Right ventricle myocardium inferior (tissue), 1 donor: ENCODE results near the gene TMSB4X. TPM values are rescaled to one million over a fixed set of nuclear protein-coding genes. Genes with fewer than 3 reads are reported as not detected.
"Not testable (repeated sequence)": the region's sequence is repeated elsewhere in the genome, so short reads cannot be mapped to it uniquely, and the experiment has no call there.

Source experiments
- ATAC-seq: fragments of 200-7000 bp; cut with Tn5 transposase; one replicate; pipeline ENCODE4 v1.9.1; 2020; ENCODE audit warnings: mild to moderate bottlenecking, moderate library complexity
- DNase-seq: peaks from one replicate; pipeline ENCODE4 v3.0.0; 2021; ENCODE audit errors: missing footprints
- intact Hi-C: fragments of 100-400 bp; cut with DNase I; formaldehyde crosslinking; loops from one replicate; pipeline ENCODE4 v1.11.0; 2022
- total RNA-seq: library from RNA; stranded (reverse); fragmentation: NEBNext Ultra II Directional; extraction: Animal tissue kit (Norgen Biotek cat#: 25700); gene quantifications from one replicate; pipeline ENCODE4 v1.2.1, GENCODE V29; 2021
- donor health status: DM: no; HTN: yes; CAD: no; lungs with severe emphysema.

The TMSB4X gene
- total RNA-seq, 1 donor from 2014 or later: 1,134 TPM

DNA sequence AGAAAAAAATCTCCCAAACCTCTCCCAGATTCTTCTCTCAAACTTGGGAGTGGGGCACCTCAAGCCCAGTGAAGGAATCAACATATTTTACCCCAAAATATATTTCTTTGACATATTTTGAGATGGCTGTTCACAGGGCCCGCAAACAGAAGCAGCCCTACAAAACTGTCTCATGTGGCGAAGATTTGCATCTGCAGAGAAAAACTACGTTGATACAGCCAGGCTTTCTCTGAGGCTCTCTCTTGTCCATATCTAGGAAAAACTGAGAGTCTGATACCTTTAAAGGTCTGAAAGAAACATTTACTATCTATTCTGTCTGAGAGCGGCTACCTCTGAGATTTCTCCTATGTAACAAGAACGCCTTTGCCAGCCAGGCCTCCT is 23.3 kb upstream of the TMSB4X start:
- ATAC-seq (no peak), DNase-seq (no peak)
- intact Hi-C loops: no loop called here

DNA sequence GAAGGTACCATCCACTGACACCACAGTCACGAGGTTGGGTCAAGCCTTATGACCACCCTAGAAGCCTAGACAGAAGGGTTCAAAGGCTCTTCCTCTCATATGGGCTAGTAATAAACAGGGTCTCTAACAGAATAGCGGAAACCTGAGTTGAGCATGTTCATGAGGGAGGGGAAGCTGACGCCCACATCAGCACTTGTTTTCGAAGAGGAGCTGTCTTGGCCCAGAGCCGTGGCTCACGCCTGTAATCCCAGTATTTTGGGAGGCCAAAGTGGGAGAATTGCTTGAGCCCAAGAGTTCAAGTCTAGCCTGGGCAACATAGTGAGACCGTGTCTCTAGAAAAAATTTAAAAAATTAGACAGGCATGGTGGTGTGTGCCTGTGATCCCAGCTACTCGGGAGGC is 21.5 kb upstream of the TMSB4X start:
- ATAC-seq: no peak
- intact Hi-C loops: no loop called here

DNA sequence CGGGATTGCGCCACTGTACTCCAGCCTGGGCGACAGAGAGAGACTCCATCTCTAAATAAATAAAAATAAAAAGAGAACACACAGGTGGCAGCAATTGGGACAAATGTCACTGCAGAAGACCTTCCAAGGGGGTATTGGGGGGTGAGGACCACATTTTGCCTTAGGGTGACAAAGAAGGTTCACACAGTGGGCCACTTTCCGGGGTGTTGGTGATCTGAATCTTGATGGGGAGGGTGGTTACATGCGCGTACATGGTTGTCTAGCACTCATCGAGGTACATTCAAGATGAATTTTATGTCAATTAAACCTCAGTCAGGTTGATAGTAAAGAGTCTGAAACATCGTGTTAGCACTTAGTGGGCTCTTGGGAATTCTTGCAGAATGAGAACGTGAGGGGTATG is 20.5 kb upstream of the TMSB4X start:
- ATAC-seq: no peak
- intact Hi-C loops: no loop called here
- no peak for DNase-seq

More for the DNA sequence above, 21.5 kb upstream of the TMSB4X start:
- DNase-seq: no peak

DNA sequence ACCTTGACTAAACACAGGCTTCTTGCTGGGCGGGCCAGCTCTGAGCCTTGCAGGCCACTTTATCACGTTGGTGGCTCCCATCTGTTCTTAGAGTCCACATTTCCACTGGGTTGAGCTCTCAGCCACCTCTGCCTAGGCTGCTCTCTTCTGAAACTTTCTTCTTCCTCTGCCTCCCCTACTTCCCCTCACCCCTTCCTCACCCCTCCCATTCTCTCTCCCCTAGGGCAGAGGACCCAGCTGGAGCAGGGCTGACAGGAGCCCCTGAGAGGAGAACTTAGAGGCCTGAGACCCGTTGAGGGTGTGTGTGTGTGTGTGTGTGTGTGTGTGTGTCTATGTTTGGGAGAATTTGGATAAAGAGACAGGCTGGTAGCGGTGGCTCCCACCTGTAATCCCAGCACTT is 19.9 kb upstream of the TMSB4X start:
- intact Hi-C loops: no loop called here
- no peak for ATAC-seq
- DNase-seq: no peak

DNA sequence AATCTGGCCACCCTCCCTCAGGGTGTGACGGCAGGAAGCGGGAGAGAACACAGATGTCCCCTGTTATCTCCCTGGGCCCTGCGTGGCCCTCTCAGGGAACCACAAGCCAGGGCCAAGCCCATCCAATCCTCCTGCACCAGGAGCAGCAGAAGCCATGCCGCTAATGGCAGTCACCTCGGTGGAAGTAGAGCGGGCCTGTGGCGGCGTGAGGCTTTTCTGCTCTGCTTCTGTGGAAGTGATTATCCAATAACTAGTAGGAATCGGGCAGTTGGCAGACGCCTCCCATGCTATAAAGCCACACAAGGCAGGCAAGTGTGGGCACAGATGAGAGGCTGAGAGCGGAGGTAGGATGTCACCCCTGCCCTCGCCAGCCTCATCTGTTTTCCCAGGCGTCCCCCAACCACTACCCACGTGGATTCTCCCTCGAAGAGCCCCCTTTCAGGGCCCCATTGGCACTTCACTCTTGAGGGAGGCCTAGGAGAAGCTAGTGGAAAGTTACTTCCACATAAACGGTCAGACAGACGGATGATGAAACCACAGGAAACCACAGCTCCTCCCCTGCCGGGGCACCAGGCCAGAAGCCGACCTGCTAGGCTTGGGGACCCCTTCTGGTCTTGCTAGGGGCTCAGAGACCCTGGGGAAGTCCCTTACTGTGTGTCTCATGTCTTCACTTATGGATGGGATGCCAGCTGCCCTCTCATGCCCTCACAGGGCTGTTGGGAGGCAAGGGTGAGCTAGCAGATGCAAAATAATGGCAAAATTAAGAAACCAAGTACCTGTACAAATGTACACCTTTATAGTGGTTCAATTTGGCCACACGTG is 18.8 kb upstream of the TMSB4X start:
- intact Hi-C loops: no loop called here
- ATAC-seq (peak; percentile 72), DNase-seq (peak; percentile 74)

DNA sequence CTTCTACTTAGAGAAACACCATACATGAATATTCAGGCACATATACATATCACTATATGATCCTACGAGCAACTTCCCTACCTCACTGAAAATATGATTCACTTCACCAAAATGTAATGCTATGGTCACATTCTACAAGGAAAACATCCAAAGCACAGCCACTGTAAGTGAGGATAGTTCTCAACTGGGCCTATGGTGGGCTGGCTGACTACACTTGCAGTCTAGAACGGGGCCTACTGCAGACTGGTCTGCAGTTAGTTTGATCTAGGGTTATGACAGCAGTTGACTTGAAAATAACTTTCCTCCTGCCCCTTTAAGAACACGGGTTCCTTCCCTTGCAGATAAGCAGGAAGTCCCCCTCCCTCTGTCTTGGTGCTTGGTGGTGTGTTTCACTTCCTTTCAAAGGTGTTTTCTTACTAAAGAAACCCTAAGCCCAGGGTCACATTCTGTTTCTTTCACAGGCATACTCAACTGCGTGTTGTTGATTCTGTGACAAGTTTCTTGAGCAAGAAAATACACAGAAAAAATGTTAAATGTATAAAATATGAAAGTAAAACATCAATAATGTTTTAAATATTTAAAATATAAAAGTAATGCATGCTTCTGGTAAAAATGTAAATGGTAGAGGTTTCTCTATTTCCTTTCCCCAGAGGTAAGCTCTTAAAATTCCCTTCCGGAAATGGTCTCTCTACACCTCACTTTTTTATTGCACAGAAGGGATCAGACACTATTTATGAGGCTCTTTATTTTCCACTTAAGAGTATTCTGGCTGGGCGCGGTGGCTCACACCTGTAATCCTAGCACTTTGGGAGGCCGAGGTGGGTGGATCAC is 18.0 kb upstream of the TMSB4X start:
- ATAC-seq: peak; percentile 37
- intact Hi-C loops: no loop called here
- DNase-seq: no peak

DNA sequence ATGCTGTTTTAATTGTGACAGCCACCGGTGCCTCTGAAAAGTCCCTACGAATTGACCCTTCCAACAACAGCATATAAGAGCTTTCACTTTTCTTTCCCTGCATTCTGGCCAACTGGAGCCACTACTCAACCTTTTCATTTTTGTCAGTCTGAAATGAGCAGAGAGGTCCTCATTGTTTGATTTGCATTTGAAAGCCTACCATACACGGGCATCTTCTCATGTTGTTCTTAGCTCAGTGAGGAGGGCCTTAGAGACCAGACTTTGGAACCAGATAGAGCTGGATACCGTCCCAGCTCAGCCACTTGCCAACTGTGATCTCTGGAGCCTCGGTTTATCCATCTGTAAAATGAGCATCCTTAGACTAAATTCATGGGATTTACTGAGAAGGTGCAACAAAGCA is 16.9 kb upstream of the TMSB4X start:
- DNase-seq (no peak), ATAC-seq (no peak)
- intact Hi-C loops: no loop called here

DNA sequence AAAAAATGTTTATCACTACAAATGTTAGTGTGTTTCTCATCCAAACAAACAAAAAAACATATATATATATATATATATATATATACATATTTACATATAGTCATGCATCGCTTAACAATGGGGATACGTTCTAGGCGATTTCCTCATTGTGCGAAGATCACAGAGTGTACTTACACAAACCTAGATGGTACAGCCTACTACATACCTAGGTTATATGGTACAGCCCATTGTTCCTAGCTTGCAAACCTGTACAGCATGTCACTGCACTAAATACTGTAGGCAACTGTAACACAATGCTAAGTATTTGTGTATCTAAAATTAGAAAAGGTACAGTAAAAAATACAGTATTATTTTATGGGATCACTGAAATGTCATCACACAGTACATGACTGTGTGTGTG is 16.4 kb upstream of the TMSB4X start:
- DNase-seq (no peak), ATAC-seq (no peak)
- intact Hi-C loops: no loop called here

DNA sequence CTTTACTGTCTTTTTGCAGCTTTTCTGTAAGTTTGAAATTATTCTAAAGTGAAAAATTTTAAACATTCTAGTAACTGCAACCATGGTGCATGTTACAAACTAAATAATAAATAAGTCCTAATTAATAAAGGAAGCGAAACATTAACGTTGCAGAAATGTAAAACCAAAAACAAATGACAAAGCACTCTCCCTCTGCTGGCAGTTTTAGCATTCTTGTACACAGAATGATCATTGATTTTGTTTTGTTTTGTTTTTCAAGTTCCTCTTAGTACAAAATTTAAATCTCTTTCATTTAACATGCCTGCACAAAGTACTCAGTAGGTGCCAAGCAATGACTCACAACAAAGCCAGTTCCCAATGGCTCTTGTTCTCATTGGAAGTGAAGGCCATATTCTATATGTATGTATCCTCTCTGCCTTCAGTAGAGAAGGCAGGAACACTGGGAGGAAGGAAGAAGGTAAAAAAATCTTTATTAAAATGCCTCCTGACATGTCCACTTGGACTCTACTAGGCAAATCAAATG is 13.7 kb upstream of the TMSB4X start:
- intact Hi-C loops: no loop called here
- ATAC-seq (no peak), DNase-seq (no peak)

DNA sequence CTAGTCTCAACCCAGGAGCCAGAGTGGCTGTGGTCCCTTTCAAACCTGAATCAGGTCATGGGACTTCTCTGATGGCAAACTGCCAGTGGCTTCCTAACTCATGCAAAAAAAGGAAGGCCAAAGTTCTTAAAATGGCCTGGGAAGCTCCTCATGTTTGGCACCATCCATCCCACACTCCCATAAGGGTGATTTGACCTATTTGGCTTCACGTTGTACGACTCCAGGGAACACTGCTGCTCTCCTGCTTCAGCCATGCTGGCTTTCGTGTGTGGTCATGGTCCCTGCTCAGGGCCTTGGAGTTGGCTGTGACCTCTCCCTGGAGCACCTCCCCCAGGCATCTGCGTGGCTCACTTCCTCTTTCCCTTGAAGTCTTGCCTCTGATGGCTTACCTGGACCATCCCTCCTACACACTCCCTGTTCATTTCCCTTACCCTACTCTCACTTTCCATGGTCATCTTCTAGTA is 12.8 kb upstream of the TMSB4X start:
- no peak for DNase-seq
- intact Hi-C loops: no loop called here

DNA sequence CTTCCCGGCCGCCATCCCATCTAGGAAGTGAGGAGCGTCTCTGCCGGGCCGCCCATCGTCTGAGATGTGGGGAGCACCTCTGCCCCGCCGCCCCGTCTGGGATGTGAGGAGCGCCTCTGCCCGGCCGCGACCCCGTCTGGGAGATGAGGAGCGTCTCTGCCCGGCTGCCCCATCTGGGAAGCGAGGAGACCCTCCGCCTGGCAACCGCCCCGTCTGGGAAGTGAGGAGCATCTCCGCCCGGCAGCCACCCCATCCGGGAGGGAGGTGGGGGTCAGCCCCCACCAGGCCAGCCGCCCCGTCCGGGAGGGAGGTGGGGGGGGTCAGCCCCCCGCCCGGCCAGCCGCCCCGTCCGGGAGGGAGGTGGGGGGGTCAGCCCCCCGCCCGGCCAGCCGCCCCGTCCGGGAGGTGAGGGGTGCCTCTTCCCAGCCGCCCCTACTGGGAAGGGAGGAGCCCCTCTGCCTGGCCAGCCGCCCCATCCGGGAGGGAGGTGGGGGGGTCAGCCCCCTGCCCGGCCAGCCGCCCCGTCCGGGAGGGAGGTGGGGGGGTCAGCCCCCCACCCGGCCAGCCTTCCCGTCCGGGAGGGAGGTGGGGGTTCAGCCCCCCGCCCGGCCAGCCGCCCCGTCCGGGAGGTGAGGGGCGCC is 11.6 kb upstream of the TMSB4X start:
- intact Hi-C loops, ATAC-seq, DNase-seq: not testable (repeated sequence)

More for the DNA sequence above, 12.8 kb upstream of the TMSB4X start:
- ATAC-seq: no peak

DNA sequence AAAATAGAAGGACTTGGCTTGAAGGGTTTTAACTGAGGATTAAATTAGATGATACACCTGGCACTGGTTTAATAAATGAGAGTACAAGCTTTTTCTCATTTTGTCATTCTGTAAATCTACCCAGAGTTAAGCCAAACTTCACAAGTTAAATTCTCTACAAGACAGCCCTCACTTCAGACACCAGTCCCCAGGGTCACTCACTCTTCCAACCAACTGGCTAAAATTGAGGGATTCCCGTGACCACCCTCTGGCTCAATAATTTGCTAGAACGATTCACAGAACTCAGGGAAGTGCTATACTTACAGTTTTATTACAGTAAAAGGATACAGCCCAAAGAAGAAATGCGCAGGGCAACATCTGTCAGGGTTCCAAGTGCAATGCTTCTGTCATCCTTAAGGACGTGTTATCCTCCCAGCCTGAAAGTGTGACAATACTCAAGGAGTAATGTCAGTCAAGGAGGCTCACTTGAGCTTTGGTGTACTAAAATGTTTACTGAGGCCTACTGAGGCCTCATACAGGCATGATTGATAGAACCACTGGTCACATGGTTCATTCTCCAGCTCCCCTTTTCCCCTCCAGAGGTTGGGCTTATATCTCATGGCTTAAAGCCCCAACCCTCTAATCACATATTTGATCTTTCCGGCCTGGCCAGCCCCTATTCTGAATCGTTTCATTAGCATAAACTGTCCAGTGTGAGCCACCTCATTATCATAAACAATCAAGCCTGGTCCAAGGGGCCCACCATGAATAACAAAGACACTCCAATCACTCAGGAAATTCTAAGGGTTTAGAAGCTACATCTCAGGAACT is 9.6 kb upstream of the TMSB4X start:
- no peak for ATAC-seq
- intact Hi-C loops: no loop called here
- no peak for DNase-seq

DNA sequence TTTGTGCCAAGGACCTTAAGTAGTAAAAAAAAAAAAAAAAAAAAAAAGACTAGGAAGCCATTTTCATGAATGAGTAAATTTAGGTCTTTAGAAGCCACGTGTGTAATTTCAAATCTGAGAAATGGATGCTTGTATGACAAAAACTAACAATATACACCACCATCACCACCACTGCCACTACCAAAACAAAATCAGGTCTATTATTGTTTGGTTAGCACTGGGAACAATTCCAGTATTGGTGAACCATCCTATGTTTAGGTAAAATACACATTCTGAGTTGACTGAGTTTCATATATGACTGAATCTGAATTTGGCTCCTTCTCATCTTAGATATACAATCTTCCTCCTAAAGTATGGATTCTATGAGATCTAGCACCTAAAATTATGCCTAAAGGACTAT is 8.8 kb upstream of the TMSB4X start:
- no peak for ATAC-seq
- no peak for DNase-seq
- intact Hi-C loops: no loop called here

DNA sequence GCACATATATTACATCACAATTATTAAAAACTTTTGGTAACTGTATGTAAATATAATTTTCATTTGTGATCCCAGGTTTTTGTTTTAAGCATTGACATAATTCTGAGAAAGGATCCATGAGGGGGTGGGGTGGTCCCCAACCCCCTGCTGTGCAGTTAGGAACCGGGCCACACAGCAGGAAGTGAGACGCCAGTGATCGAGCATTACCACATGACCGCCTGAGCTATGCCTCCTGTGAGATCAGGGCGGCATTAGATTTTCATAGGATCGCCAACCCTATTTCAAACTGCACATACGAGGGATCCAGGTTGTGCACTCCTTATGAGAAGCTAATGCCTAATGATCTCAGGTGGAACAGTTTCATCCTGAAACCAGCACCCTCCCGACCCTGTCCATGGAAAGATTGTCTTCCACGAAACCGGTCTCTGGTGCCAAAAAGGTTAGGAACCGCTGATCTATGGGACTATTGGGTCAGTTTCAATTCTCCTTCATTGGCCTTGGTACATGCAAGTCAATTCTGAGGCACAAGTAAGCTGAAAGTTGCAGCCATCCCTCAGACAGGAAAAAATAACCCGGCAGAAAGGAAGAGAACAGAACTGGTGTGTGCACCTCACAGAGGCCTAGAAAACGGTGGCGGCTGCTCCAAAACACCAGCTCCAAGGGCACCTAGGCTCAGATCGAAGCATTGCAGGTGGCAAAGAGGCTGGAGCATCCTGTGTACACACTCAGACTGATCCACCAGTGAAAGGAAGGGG is 7.0 kb upstream of the TMSB4X start:
- DNase-seq (no peak), ATAC-seq (no peak)
- intact Hi-C loops: no loop called here

DNA sequence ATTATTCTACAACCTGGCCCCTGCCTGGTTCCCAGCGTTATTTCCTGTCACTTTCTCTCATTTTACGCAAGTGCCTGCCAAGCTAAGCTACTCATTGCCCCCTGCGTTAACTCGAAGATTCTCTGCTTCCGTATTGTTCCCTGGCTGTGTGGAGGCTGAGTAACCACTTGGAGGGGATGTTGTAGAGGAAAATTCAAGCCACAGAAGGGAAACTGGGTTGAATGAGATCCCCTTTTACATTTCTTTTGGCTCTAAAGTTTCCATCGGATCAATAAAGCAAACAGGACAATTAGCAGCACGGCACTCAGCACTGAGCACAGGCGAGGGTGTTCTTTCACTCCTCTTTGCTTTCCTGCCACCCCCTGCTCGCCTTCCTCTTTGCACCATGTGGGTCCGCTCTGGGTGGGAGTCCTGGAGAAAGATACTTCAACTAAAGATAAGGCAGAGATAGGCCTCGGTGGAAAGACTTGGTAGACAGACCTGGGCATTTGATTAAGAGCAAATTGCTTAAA is 4.2 kb upstream of the TMSB4X start:
- intact Hi-C loops: loop anchor here (2.0 to 10.0 kb wide), 4 partner anchors 192 to 684 kb away; partner anchors contain the start of gene TCEANC
- DNase-seq: no peak
- ATAC-seq: peak; percentile 58

DNA sequence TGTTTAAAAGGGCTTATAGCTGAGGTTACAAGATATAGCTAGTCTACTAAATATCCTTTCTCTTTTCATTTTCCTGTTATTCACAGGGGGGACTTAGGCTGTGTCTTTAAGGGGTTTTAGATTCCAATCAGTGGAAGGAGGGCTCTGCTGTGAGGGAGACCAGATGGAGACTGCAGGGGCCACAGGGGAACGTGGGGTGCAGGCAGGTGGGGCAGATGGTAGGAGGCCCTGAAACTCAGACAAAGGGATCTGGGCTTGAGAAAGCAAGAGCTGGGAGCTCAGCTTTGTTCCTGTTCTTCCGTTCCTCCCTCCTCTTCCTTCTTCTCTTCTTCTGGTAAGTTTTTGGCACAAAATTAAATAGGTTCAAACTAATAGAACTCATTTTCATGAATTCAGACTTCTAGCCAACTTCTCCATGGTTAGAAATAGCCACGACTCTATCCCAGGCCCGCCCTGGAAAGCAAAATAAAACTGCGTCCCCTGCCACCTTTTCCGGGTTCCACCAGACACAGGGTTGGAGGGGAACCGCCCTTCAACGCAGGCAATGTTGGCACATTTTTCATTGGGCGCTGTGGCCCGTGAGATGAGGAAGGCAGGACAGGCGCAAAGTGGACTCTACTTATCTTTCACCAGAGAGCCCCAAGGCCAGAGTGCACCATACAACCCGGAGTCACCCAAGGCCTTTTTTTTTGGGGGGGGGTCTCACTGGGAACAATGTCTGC is 3.5 kb upstream of the TMSB4X start:
- DNase-seq: peak; percentile 71
- ATAC-seq: peak; percentile 20
- intact Hi-C loops: loop anchor here (2.0 to 10.0 kb wide), 4 partner anchors 191 to 683 kb away; partner anchors contain the start of gene TCEANC

DNA sequence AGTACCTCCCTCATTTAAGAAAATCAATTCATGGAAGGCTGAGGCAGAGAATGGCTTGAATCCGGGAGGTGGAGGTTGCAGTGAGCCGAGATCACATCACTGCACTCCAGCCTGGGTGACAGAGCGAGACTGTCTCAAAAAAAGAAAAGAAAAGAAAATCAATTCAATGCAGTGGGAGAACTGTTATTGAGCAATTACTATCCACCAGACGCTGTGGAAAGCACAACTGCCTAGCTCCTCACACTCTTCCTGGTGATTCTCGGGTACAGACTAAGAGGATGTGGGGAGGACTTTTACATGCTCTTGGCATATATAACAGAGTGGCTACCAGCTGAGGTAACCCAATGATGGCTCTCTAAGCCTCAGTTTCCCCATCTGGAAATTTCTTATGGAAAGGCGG is 2.7 kb upstream of the TMSB4X start:
- DNase-seq (no peak), ATAC-seq (no peak)
- intact Hi-C loops: loop anchor here (5.0 to 10.0 kb wide), 3 partner anchors 190 to 683 kb away; partner anchors contain the start of gene TCEANC
